NCI-H1436 (cell line): ENCODE measurements around the gene MID1.
A peak's percentile ranks its signal among the peaks of the same experiment; 100 is the strongest.

Experiments used
- DNase-seq: peaks from one replicate; lab custom pipeline; 2025; lab: John Stamatoyannopoulos, UW

The MID1 gene

DNA sequence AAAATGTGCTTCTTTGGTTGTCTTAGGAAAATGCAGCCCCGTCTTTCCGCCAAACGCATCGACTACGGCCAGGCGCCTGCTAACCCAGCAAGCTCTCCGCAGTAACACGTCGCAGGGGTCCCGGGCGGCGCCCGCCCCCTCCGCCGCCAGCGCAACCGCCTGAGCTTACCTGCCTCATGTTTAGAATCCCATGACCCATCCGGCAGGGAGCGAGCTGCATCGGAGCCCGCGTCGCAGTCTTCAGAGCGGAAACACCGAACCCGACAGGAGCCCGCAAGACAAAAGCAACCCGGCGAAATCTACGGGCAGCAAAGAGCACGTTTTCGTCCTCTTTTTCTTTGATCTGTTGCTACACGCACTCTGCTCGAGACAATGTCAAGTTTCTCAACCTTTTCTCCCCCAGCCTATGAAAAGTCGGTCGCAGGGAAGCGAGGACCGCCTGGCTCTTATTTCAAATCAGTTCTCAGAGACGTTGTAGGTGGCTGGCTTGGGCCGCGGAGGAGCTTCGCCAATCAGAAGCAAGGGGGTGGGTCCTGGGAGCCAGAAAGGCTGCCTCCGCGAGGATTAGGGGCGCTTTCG lies at the start of gene MID1:
Gene MID1, minus strand, starts transcription at position 465 of the 579 bp plus-strand sequence. CDS start 53,038 bp downstream, outside the sequence.
- peak; percentile 32 for DNase-seq

GRCh38 chrX:10667143-10667542 lies 46.8 kb upstream of the MID1 start:
- no peak for DNase-seq

DNA sequence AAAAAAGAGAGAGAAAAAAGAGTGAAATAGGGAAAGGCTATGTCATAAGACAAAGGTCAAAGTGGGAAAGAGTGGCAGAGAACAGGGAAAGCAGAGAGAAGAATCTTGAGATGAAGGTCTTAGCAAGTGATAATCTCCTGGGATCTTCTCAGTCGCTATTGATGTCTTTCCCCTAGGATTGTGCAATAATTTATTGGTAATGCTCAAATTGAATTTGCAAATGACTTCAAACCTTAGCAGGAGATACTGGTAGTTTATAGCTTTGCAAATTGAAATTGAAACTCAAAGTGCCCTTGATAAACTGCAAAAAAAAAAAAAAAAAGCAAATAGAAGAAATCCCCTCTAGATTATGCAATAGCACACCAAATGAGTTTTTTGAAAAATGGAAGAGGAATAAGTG lies 45.7 kb upstream of the MID1 start:
- DNase-seq = no peak

GRCh38 chrX:10665681-10666080 lies 45.3 kb upstream of the MID1 start:
- no peak for DNase-seq

GRCh38 chrX:10660171-10660570 lies 39.8 kb upstream of the MID1 start:
- no peak for DNase-seq

GRCh38 chrX:10656214-10656613 lies 35.8 kb upstream of the MID1 start:
- DNase-seq = no peak

DNA sequence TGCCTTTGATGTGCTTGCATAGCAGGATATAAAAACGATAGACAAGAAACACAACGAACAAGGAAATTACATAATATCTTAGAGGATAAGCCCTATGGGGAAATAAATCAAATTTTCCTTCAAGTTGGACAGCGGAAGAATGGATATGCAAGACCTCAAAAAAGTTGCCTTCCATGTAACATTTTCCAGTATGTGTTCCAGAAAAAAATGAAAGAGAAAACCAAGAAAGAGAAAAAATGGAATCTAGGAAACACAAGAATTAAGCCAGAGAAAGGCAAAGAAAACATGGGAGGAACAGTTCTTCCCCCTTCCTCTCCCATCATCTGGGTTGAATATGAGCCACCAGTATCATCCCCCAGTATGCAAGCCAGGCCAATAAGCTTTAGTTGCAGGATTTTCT lies 34.6 kb upstream of the MID1 start:
- no peak for DNase-seq

GRCh38 chrX:10653302-10653701 lies 32.9 kb upstream of the MID1 start:
- no peak for DNase-seq

GRCh38 chrX:10649265-10649664 lies 28.9 kb upstream of the MID1 start:
- DNase-seq = no peak

DNA sequence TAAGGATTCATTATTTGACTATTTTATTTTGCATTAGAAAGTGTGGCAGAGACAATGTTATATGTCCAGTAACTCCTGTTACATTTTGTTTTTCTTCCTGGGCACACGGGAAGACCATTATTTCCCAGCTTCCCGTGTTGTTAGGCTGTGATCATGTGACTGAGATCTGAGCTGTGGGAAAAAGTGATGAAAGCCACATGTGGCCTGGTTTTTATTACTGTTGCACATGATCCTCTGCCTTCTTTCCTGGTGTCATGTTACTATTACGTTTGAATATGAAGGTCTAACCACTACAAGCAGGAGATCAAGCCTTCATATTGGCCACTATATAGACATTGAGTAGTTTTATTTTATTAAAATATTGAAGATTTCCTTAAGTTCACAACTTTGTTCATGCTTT lies 28.2 kb upstream of the MID1 start:
- no peak for DNase-seq

- no peak for DNase-seq
Observed at GRCh38 chrX:10636851-10637250, 16.5 kb upstream of the MID1 start.

- no peak for DNase-seq
Observed at GRCh38 chrX:10636337-10636736, 16.0 kb upstream of the MID1 start.

- no peak for DNase-seq
Observed at GRCh38 chrX:10634392-10635161, 14.2 kb upstream of the MID1 start.

GRCh38 chrX:10633722-10634121 lies 13.3 kb upstream of the MID1 start:
- DNase-seq = peak; percentile 57

DNA sequence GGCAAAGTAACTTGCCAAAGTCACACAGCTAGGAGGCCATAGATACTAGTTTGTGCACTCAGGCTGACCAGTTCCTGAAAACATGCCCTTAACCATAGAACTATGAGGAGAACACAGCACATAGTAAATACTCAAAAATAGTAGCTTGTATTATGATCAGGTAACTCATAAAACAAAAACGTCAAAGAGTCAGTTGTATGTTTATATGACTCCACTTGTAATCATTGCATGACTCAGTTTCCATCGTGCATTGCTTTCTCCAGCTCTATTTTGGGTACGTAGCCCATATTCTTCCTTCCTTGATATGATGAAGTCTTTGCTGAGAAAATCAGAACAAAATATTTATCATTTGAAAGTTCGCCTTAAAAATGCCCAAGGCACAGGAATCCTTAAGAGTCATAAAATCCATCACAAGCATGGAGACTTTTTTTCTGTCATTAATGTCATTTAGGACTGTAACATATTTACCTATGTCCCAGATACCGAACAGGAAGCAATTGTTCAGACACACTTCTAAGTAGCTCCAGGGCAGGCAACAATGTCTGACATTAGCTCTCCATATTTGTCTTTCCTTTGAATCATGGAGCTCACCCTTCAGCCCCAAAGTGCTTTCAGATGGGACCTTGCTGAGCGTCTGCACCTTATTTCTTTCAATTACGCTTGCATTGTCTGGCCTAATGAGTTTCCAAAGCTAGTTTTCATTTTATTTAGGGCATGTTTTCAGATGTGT lies 11.2 kb upstream of the MID1 start:
- no peak for DNase-seq

DNA sequence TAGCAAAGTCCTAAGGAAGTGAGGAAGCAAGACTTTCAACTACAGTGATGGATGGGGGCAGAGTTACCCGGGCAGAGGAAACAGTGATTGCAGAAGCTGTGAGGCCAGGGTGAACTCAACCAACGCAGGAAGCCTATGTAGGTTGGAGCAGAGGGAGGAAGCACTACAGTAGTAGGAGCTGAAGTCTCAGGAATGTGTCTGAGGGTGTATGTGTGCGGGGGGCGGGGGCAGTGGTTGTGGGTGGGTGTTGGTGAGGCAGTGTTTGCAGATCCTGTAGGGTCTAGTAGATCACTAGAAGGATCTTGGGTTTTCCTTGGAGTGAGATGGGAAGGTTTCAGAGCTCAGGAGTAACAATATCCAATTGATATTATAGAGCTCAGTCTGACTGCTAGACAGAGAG lies 9.9 kb upstream of the MID1 start:
- DNase-seq = no peak

DNA sequence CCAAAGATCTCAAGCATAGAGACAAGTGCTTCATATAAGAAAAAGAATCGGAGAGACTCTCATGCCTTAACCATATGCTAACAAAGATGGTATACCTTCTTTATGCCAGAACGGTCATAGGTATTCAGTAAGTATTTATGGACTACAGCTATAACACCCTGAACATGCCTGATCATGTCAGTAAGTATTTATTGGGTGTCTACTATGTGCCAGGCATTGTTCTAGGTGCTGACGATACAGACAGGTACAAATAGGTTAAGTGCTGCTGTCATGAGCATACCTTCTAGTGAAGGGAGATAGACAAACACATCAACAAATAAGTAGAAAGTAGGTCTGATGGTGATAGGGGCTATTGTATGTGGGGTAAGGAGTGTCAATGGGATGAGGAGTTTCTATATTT lies 9.5 kb upstream of the MID1 start:
- DNase-seq = no peak

DNA sequence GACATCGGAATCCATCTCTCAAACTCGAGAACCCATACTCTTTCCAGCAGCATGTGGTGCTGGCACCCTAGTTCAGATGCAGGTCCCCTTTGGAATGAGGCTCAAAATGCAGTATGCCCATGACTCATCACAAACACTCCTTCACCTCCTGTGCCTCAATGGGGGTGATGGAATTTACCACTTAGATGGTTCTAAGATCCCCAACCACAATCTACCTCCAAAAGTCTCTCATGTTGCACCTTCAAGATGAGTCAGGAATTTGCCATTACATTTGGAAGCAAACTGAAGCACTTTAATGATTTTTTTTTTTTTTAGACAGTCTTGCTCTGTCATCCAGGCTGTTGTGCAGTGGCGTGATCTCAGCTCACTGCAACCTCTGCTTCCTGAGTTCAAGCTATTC lies 8.5 kb upstream of the MID1 start:
- DNase-seq = no peak

DNA sequence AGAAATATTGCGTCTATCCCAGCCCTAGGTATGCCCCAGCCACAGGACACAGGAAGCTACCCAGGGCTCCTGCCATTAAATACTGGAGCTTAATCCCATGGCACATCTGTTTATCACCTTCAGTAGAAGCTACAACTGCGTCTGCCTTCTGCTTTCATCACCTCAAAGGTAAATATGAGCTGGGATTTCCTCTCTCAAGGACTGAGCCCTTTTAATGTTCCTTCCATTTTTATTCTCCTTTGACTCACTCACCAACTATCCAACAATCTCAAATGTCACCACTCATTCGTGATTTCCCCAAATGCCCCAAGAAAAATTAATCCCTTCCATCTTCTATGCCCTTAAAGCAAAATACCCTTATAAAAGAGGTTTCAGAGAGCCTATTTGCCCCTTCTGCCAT lies 1.8 kb upstream of the MID1 start:
- DNase-seq = no peak

DNA sequence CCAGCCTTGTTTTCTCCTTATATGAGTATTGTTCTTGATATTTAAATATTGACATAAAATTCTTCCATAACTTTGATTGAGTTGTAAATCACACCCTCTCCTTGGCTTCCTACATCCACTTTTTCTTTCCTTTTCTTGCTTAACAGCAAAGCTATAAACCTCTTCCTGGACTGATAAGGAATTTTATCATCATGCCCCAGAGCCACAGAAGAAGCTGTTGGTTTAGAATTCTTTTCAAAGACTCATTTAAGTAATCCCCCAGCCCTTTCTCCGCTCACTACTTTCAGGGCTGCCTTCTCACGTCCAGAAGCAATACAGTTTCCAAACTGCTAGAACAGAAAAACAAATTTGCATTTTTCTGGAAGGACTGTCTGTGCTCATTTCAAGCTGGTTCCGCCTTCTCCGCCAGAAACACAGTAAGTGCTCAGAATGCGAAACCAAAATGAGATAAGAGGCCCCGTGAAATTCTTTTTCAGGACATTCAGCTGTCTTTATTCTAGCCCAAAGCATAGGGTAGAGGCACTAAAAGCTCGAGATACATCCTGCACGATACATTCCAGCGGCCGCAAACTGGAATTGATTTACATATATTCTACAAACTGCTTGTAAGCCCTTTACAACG lies 849 bp downstream of the MID1 start:
- DNase-seq = no peak

DNA sequence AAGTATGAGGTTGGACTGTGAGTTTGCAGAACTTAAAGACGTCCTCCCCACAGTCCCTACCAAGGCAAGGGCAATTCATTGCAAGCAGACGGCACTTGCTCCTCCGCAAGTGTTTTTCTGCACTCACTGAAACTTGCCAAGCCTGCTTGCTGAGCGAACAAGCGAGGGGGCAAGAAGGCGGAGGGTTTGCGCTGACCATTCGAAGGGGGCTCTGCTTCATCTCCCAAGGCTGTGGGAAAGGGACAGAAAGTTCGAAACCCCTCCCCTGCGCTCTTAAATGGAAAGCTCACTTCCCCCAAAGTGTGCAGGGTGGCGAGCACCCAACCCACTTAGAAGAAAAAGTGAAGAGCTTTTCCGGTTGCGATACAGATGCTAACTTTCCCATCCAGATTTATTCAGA lies 1.4 kb downstream of the MID1 start:
- DNase-seq = no peak

DNA sequence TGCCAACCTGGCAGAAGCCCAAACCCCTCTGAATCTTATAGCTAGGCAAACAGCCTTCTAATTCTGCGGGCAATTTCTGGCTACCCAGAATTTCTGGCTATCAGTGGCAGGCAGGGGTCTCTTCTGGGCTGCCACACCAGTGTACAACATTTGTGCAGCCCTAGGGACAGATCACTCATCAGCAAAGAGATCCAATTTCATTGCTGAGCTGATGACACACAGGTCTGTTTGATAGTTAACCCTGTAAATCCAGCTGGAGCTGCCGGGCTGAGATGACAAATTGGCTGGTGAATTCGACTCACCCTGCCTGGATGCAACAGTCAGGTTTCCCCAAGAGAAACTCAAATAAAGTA lies 2.4 kb downstream of the MID1 start:
- no peak for DNase-seq
